Endothelial cell of umbilical vein (primary cell): ENCODE data around the gene PIP4K2B.

Experiments
- EZH2 ChIP-seq: IDR thresholded peaks from 2 replicates; pipeline ENCODE4 v1.6.1; 2012; ENCODE audit warnings: borderline replicate concordance, low read depth, mild to moderate bottlenecking, moderate library complexity, low read length, inconsistent platforms; ENCODE audit not compliant: severe bottlenecking
- GATA2 ChIP-seq: IDR thresholded peaks from 2 replicates; pipeline ENCODE4 v1.7.0; 2011; ENCODE audit warnings: low read depth, mild to moderate bottlenecking, moderate library complexity, mixed read lengths, low read length; ENCODE audit not compliant: insufficient read length, insufficient read depth
- JUN ChIP-seq: IDR thresholded peaks from 2 replicates; pipeline ENCODE4 v1.6.1; 2011; ENCODE audit warnings: borderline replicate concordance, low read depth; ENCODE audit not compliant: insufficient read length, insufficient read depth
- POLR2A ChIP-seq: IDR thresholded peaks from 2 replicates; pipeline ENCODE4 v1.6.1; 2012; ENCODE audit warnings: low read depth, mild to moderate bottlenecking, control low read depth, low read length
- POLR2AphosphoS5 ChIP-seq: IDR thresholded peaks from 2 replicates; pipeline ENCODE4 v1.6.1; 2012; ENCODE audit warnings: low read depth, mild to moderate bottlenecking, control low read depth, low read length, moderate library complexity; ENCODE audit not compliant: insufficient read depth
- TF ChIP-seq, protein P1 (sequence below), 2 donors: IDR thresholded peaks; 1 replicate in 1 of 2; 2 replicates in 1 of 2; pipeline ENCODE4 v1.5.1; 2011; ENCODE audit warnings: low read length in 2 of 2, mild to moderate bottlenecking in 2 of 2, moderate library complexity in 2 of 2, control low read depth in 1 of 2, inconsistent platforms in 1 of 2, low read depth in 1 of 2; ENCODE audit not compliant: insufficient read depth in 1 of 2; ENCODE audit errors: extremely low read depth in 1 of 2
- TF ChIP-seq, protein P2 (sequence below): IDR thresholded peaks from 2 replicates; pipeline ENCODE4 v1.6.1; 2011; ENCODE audit not compliant: insufficient read depth, insufficient read length

DNA sequence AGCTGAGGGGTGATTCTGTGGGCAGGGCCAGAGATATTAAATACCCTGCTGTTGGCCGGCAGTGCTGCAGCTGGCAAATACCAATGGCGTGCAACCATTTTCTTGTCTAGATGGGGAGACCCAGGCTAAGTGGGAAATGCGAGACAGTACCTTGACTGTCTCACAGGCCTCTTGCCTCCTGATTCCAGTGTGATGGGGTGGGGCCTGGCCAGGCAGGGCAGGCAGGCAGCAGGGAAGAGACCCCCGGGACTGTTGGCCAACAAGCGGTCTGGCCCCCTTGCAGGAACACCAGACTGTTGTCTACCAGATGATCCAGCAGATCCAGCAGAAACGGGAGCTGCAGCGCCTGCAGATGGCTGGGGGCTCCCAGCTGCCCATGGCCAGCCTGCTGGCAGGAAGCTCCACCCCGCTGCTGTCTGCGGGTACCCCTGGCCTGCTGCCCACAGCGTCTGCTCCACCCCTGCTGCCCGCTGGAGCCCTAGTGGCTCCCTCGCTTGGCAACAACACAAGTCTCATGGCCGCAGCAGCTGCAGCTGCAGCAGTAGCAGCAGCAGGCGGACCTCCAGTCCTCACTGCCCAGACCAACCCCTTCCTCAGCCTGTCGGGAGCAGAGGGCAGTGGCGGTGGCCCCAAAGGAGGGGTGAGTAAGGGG lies 74.9 kb downstream of the PIP4K2B start:
- TF ChIP-seq, protein P1, sequence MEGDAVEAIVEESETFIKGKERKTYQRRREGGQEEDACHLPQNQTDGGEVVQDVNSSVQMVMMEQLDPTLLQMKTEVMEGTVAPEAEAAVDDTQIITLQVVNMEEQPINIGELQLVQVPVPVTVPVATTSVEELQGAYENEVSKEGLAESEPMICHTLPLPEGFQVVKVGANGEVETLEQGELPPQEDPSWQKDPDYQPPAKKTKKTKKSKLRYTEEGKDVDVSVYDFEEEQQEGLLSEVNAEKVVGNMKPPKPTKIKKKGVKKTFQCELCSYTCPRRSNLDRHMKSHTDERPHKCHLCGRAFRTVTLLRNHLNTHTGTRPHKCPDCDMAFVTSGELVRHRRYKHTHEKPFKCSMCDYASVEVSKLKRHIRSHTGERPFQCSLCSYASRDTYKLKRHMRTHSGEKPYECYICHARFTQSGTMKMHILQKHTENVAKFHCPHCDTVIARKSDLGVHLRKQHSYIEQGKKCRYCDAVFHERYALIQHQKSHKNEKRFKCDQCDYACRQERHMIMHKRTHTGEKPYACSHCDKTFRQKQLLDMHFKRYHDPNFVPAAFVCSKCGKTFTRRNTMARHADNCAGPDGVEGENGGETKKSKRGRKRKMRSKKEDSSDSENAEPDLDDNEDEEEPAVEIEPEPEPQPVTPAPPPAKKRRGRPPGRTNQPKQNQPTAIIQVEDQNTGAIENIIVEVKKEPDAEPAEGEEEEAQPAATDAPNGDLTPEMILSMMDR (IDR thresholded peaks at IDR 0.05; ENCODE audit: extremely low read depth in 1 of 2, insufficient read depth in 1 of 2, low read depth in 1 of 2, low read length in 2 of 2), result no peak
- TF ChIP-seq, protein P2, sequence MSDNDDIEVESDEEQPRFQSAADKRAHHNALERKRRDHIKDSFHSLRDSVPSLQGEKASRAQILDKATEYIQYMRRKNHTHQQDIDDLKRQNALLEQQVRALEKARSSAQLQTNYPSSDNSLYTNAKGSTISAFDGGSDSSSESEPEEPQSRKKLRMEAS, result no peak
- no peak for TF ChIP-seq POLR2A
- no peak for TF ChIP-seq EZH2
- no peak for TF ChIP-seq POLR2AphosphoS5
- TF ChIP-seq GATA2, result no peak
- no peak for TF ChIP-seq JUN
